ENCODE data around the gene ZHX3.
"Not testable (repeated sequence)": the region's sequence is repeated elsewhere in the genome, so short reads cannot be mapped to it uniquely, and the experiment has no call there.

Gene ZHX3

GRCh38 chr20:41331731-41332130 is 14.2 kb upstream of the ZHX3 start:
- DNase-seq = no peak

GRCh38 chr20:41330941-41331340 is 13.4 kb upstream of the ZHX3 start:
- no peak for DNase-seq

- DNase-seq = no peak
Observed at GRCh38 chr20:41330343-41330720, 12.8 kb upstream of the ZHX3 start.

- peak; percentile 55 for DNase-seq
Observed at GRCh38 chr20:41329435-41330342, 12.2 kb upstream of the ZHX3 start.

- no peak for DNase-seq
Observed at GRCh38 chr20:41327178-41327577, 9.6 kb upstream of the ZHX3 start.

GRCh38 chr20:41320976-41321375 is 3.4 kb upstream of the ZHX3 start:
- DNase-seq = no peak

GRCh38 chr20:41320441-41320840 is 2.9 kb upstream of the ZHX3 start:
- DNase-seq = no peak

GRCh38 chr20:41318271-41318649 is 729 bp upstream of the ZHX3 start:
- no peak for DNase-seq

GRCh38 chr20:41316602-41317545 is 657 bp downstream of the ZHX3 start:
- peak; percentile 79 for DNase-seq

GRCh38 chr20:41316051-41316450 is 1.5 kb downstream of the ZHX3 start:
- no peak for DNase-seq

- DNase-seq = no peak
Observed at GRCh38 chr20:41314386-41314785, 3.1 kb downstream of the ZHX3 start.

- not testable (repeated sequence) for DNase-seq
Observed at GRCh38 chr20:41312009-41312408, 5.5 kb downstream of the ZHX3 start.

- DNase-seq = no peak
Observed at GRCh38 chr20:41309817-41310216, 7.7 kb downstream of the ZHX3 start.

- DNase-seq = no peak
Observed at GRCh38 chr20:41308726-41309413, 8.7 kb downstream of the ZHX3 start.

- no peak for DNase-seq
Observed at GRCh38 chr20:41308290-41308711, 9.2 kb downstream of the ZHX3 start.

- no peak for DNase-seq
Observed at GRCh38 chr20:41307021-41307420, 10.5 kb downstream of the ZHX3 start.

- DNase-seq = no peak
Observed at GRCh38 chr20:41306061-41306727, 11.3 kb downstream of the ZHX3 start.

- DNase-seq = no peak
Observed at GRCh38 chr20:41304424-41305079, 13.0 kb downstream of the ZHX3 start.

- no peak for DNase-seq
Observed at GRCh38 chr20:41304002-41304401, 13.5 kb downstream of the ZHX3 start.

- DNase-seq = no peak
Observed at GRCh38 chr20:41300886-41301285, 16.6 kb downstream of the ZHX3 start.

GRCh38 chr20:41300383-41300782 is 17.1 kb downstream of the ZHX3 start:
- no peak for DNase-seq

GRCh38 chr20:41299899-41300298 is 17.6 kb downstream of the ZHX3 start:
- DNase-seq = no peak
